WTC11 (cell line): ENCODE data around the gene FOXP1. TPM values are rescaled to one million over a fixed set of nuclear protein-coding genes. Genes with fewer than 3 reads are reported as not detected.

Experiments used
- ATAC-seq: fragments of 200-7000 bp; cut with Tn5 transposase; 2 replicates; pipeline ENCODE4 v1.10.0; 2021; ENCODE audit warnings: mild to moderate bottlenecking, moderate library complexity
- CTCF ChIA-PET: fragments of 300-600 bp; sonication (Branson Sonifier 250); formaldehyde crosslinking; loops from one replicate; lab custom pipeline; 2021; ENCODE audit warnings: antibody characterized with exemption; lab: Charles Lee
- POLR2A ChIA-PET: fragments of 350-600 bp; sonication (Branson Sonifier 250); formaldehyde crosslinking; loops from one replicate; lab custom pipeline; 2021; ENCODE audit warnings: antibody characterized with exemption; lab: Charles Lee
- DNase-seq: peaks from one replicate; pipeline ENCODE4 v3.0.0; 2021; ENCODE audit warnings: low spot score
- H3K27ac Mint-ChIP-seq: 2 replicates; pipeline ENCODE4 v1.8.0; 2021; ENCODE audit warnings: mixed read lengths
- H3K27me3 Mint-ChIP-seq: 2 replicates; pipeline ENCODE4 v1.8.0; 2021; ENCODE audit warnings: low read depth, mild to moderate bottlenecking, moderate library complexity, mixed read lengths
- H3K36me3 Mint-ChIP-seq: 2 replicates; pipeline ENCODE4 v1.8.0; 2021; ENCODE audit warnings: mixed read lengths
- H3K4me1 Mint-ChIP-seq: 2 replicates; pipeline ENCODE4 v1.8.0; 2022; ENCODE audit warnings: mixed read lengths
- H3K4me3 Mint-ChIP-seq: 2 replicates; pipeline ENCODE4 v1.8.0; 2021; ENCODE audit warnings: mild to moderate bottlenecking, moderate library complexity, mixed read lengths
- H3K9me3 Mint-ChIP-seq: 2 replicates; pipeline ENCODE4 v1.8.0; 2021; ENCODE audit warnings: mixed read lengths
- FOXP1 ChIP-seq: sonication (generic); formaldehyde crosslinking; IDR thresholded peaks from 2 replicates; pipeline ENCODE4 v1.8.0; 2022; ENCODE audit warnings: missing genetic modification reagents, mild to moderate bottlenecking, moderate library complexity, borderline replicate concordance
- GRHL2 ChIP-seq: fragments of 250-450 bp; sonication (Bioruptor Pico); IDR thresholded peaks from 2 replicates; pipeline ENCODE4 v1.8.0; 2022; ENCODE audit warnings: mild to moderate bottlenecking, moderate library complexity; ENCODE audit not compliant: insufficient replicate concordance, severe bottlenecking
- GTF2I ChIP-seq: fragments of 250-450 bp; sonication (Bioruptor Pico); conservative IDR thresholded peaks from 2 replicates; pipeline ENCODE4 v1.4.0; 2021; ENCODE audit warnings: mild to moderate bottlenecking
- NR2C2 ChIP-seq: sonication (generic); formaldehyde crosslinking; IDR thresholded peaks from 2 replicates; pipeline ENCODE4 v1.8.0; 2022; ENCODE audit warnings: mild to moderate bottlenecking, missing genetic modification reagents
- PREB ChIP-seq: sonication (generic); formaldehyde crosslinking; IDR thresholded peaks from 2 replicates; pipeline ENCODE4 v1.8.1; 2022; ENCODE audit warnings: mild to moderate bottlenecking, missing genetic modification reagents, moderate library complexity, borderline replicate concordance
- SOX15 ChIP-seq: fragments of 250-450 bp; sonication (Bioruptor Pico); IDR thresholded peaks from 2 replicates; pipeline ENCODE4 v1.9.0; 2021; ENCODE audit warnings: mild to moderate bottlenecking
- TEAD4 ChIP-seq: sonication (generic); formaldehyde crosslinking; IDR thresholded peaks from 2 replicates; pipeline ENCODE4 v1.8.0; 2022; ENCODE audit warnings: mild to moderate bottlenecking, missing genetic modification reagents
- TP53 ChIP-seq: sonication (generic); formaldehyde crosslinking; IDR thresholded peaks from 2 replicates; pipeline ENCODE4 v1.8.1; 2023; ENCODE audit warnings: mild to moderate bottlenecking, missing genetic modification reagents
- USF2 ChIP-seq: sonication (generic); formaldehyde crosslinking; IDR thresholded peaks from 2 replicates; pipeline ENCODE4 v1.8.1; 2023; ENCODE audit warnings: mild to moderate bottlenecking, missing genetic modification reagents, moderate library complexity
- ZNF232 ChIP-seq: sonication (generic); formaldehyde crosslinking; IDR thresholded peaks from 2 replicates; pipeline ENCODE4 v1.8.0; 2022; ENCODE audit warnings: mild to moderate bottlenecking, missing genetic modification reagents
- ZNF281 ChIP-seq: sonication (generic); formaldehyde crosslinking; IDR thresholded peaks from 2 replicates; pipeline ENCODE4 v1.8.0; 2023; ENCODE audit warnings: mild to moderate bottlenecking, missing genetic modification reagents
- total RNA-seq: library from RNA; stranded (reverse); gene quantifications from 3 replicates; pipeline ENCODE4 v1.2.3, GENCODE V29; 2021
- TF ChIP-seq, protein P1 (sequence below): sonication (generic); formaldehyde crosslinking; IDR thresholded peaks from 2 replicates; pipeline ENCODE4 v1.8.1; 2022; ENCODE audit warnings: missing genetic modification reagents, borderline replicate concordance
- TF ChIP-seq, protein P2 (sequence below): sonication (generic); formaldehyde crosslinking; IDR thresholded peaks from 2 replicates; pipeline ENCODE4 v1.8.1; 2022; ENCODE audit warnings: mild to moderate bottlenecking, moderate library complexity, missing genetic modification reagents
- TF ChIP-seq, protein P3 (sequence below): fragments of 250-450 bp; sonication (Bioruptor Pico); IDR thresholded peaks from 2 replicates; pipeline ENCODE4 v1.9.0; 2021; ENCODE audit warnings: mild to moderate bottlenecking, borderline replicate concordance
- TF ChIP-seq, protein P4 (sequence below): sonication (generic); formaldehyde crosslinking; IDR thresholded peaks from 2 replicates; pipeline ENCODE4 v1.8.1; 2023; ENCODE audit warnings: mild to moderate bottlenecking, missing genetic modification reagents
- TF ChIP-seq, protein P5 (sequence below): fragments of 250-450 bp; sonication (Bioruptor Pico); conservative IDR thresholded peaks from 2 replicates; pipeline ENCODE4 v1.9.0; 2021; ENCODE audit warnings: mild to moderate bottlenecking

The FOXP1 gene
- total RNA-seq, 1 experiment from 2014 or later = 25.8 TPM

GRCh38 chr3:71277341-71277740 is 306.2 kb downstream of the FOXP1 start:
- H3K27me3 Mint-ChIP-seq = no peaks in the 10 kb centered on the region
- POLR2A ChIA-PET = interaction anchor here (0.7 kb wide), 1 partner anchor 1682 kb away, joined by 3 read pairs; no protein-coding TSS in a partner anchor
- CTCF ChIA-PET = no interaction called here
- no peak for TF ChIP-seq GRHL2 (CRISPR knock-in tag)
- no peak for TF ChIP-seq SOX15 (CRISPR knock-in tag)
- TF ChIP-seq ZNF281 = no peak
- no peak for TF ChIP-seq TEAD4 (CRISPR knock-in tag)
- TF ChIP-seq, protein P1, sequence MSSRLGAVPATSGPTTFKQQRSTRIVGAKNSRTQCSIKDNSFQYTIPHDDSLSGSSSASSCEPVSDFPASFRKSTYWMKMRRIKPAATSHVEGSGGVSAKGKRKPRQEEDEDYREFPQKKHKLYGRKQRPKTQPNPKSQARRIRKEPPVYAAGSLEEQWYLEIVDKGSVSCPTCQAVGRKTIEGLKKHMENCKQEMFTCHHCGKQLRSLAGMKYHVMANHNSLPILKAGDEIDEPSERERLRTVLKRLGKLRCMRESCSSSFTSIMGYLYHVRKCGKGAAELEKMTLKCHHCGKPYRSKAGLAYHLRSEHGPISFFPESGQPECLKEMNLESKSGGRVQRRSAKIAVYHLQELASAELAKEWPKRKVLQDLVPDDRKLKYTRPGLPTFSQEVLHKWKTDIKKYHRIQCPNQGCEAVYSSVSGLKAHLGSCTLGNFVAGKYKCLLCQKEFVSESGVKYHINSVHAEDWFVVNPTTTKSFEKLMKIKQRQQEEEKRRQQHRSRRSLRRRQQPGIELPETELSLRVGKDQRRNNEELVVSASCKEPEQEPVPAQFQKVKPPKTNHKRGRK = no peak
- no peak for TF ChIP-seq GTF2I
- TF ChIP-seq, protein P2, sequence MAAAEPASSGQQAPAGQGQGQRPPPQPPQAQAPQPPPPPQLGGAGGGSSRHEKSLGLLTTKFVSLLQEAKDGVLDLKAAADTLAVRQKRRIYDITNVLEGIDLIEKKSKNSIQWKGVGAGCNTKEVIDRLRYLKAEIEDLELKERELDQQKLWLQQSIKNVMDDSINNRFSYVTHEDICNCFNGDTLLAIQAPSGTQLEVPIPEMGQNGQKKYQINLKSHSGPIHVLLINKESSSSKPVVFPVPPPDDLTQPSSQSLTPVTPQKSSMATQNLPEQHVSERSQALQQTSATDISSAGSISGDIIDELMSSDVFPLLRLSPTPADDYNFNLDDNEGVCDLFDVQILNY (CRISPR knock-in tag) = no peak
- TF ChIP-seq USF2 = no peak
- no peak for TF ChIP-seq PREB (CRISPR knock-in tag)
- TF ChIP-seq FOXP1 (CRISPR knock-in tag) = no peak
- no peaks in the 10 kb centered on the region for H3K36me3 Mint-ChIP-seq
- H3K4me1 Mint-ChIP-seq = peaks cover 6% of the 10 kb centered on the region
- H3K9me3 Mint-ChIP-seq = no peaks in the 10 kb centered on the region
- H3K27ac Mint-ChIP-seq = no peak overlapping the region
- ATAC-seq (no peak), DNase-seq (no peak)
- H3K4me3 Mint-ChIP-seq = no peak overlapping the region

GRCh38 chr3:71276531-71276930 is 307.0 kb downstream of the FOXP1 start:
- Mint-ChIP-seq H3K9me3 (no peaks in the 10 kb centered on the region), H3K4me1 (peaks cover 5% of the 10 kb centered on the region), H3K27ac (peak overlapping the region; percentile 15; the same call in 1 of the 2 replicates), H3K27me3 (no peaks in the 10 kb centered on the region), H3K4me3 (no peak overlapping the region), H3K36me3 (no peaks in the 10 kb centered on the region)
- ChIA-PET POLR2A (no interaction called here), CTCF (no interaction called here)
- ATAC-seq = no peak
- no peak for DNase-seq
- TF ChIP-seq NR2C2 (CRISPR knock-in tag) (no peak), ZNF232 (CRISPR knock-in tag) (no peak), TP53 (no peak)
- TF ChIP-seq, protein P3, sequence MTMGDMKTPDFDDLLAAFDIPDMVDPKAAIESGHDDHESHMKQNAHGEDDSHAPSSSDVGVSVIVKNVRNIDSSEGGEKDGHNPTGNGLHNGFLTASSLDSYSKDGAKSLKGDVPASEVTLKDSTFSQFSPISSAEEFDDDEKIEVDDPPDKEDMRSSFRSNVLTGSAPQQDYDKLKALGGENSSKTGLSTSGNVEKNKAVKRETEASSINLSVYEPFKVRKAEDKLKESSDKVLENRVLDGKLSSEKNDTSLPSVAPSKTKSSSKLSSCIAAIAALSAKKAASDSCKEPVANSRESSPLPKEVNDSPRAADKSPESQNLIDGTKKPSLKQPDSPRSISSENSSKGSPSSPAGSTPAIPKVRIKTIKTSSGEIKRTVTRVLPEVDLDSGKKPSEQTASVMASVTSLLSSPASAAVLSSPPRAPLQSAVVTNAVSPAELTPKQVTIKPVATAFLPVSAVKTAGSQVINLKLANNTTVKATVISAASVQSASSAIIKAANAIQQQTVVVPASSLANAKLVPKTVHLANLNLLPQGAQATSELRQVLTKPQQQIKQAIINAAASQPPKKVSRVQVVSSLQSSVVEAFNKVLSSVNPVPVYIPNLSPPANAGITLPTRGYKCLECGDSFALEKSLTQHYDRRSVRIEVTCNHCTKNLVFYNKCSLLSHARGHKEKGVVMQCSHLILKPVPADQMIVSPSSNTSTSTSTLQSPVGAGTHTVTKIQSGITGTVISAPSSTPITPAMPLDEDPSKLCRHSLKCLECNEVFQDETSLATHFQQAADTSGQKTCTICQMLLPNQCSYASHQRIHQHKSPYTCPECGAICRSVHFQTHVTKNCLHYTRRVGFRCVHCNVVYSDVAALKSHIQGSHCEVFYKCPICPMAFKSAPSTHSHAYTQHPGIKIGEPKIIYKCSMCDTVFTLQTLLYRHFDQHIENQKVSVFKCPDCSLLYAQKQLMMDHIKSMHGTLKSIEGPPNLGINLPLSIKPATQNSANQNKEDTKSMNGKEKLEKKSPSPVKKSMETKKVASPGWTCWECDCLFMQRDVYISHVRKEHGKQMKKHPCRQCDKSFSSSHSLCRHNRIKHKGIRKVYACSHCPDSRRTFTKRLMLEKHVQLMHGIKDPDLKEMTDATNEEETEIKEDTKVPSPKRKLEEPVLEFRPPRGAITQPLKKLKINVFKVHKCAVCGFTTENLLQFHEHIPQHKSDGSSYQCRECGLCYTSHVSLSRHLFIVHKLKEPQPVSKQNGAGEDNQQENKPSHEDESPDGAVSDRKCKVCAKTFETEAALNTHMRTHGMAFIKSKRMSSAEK = no peak
- TF ChIP-seq, protein P4, sequence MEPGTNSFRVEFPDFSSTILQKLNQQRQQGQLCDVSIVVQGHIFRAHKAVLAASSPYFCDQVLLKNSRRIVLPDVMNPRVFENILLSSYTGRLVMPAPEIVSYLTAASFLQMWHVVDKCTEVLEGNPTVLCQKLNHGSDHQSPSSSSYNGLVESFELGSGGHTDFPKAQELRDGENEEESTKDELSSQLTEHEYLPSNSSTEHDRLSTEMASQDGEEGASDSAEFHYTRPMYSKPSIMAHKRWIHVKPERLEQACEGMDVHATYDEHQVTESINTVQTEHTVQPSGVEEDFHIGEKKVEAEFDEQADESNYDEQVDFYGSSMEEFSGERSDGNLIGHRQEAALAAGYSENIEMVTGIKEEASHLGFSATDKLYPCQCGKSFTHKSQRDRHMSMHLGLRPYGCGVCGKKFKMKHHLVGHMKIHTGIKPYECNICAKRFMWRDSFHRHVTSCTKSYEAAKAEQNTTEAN (CRISPR knock-in tag) = no peak
- TF ChIP-seq, protein P1 = no peak
- TF ChIP-seq, protein P5, sequence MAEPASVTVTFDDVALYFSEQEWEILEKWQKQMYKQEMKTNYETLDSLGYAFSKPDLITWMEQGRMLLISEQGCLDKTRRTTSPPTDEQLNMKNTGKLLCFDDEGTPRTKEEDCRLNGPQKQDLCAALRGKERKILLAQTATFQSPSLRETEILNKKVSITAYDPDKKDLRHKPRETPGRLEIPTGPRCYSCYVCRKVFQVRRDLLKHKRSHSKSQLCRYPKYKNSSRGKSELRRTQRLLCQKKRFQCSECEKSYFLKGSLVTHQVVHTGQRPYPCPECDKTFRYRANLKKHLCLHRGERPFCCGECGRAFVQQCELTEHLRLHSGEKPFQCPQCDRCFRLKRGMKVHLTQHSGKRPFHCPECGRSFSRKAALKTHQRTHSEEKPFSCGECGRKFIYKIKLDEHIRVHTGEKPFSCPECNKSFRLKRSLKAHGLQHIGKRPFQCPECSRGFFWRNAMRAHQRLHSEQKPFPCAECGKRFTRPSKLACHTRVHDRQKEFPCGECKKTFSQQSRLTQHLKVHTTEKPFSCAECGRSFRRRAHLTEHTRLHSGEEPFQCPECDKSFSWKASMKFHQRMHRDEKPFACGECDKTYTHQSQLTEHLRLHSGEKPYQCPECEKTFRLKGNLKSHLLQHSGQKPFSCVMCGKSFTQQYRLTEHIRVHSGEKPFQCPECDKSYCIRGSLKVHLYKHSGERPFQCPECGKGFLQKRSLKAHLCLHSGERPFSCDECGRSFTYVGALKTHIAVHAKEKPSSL (CRISPR knock-in tag) = no peak
